ENCODE measurements around the gene FRZB. TPM values are rescaled to one million over a fixed set of nuclear protein-coding genes. Genes with fewer than 3 reads are reported as not detected.

The FRZB gene
- total RNA-seq, 2 donors from 2014 or later, result not detected

DNA sequence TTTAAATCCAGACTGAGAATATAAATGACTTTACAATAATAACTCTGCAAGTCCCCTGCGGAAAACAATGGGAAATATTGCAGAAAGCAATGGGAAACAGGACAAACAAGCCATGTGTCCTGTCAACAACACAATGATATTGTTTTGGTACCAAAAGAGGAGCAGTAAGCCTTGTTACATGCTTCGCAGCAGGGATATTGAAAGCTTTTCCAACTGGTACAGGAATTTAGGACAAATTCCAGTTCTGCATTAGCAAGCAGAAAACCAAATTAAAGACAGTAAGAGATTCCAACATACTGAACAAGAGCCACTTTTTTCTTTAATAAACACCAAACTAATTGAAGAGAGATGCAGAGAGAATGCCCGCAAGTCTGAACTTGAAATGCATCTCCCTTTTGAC is 30.0 kb downstream of the FRZB start:
- no peak for ATAC-seq (replicated peaks)

DNA sequence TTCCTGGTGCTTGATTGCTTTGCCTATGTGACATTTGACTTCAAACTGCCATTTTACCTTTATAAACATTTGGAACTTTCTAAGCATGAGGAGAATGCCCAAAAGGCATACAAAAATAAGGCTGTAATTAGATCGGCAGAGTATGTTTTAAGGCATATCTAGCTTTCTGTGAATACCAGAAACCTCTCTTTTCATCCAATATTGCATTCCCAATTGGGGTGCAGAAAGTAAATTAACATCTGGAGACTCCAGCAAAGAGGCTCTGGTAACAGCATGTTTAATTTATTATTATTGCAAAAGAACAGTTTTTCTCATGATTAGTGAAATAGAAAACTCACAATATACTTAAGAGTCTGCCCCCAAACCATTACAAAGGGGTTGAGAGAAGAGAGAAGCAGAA is 32.1 kb downstream of the FRZB start:
- peaks cover 22% of the 10 kb centered on the region for H3K27me3 Mint-ChIP-seq
- ATAC-seq (replicated peaks), result no peak
- no peaks in the 10 kb centered on the region for H3K4me1 Mint-ChIP-seq
- no peak overlapping the region for H3K27ac Mint-ChIP-seq
- H3K36me3 Mint-ChIP-seq (ENCODE audit: low read depth), result no peaks in the 10 kb centered on the region
- H3K4me3 Mint-ChIP-seq, result no peak overlapping the region
- H3K9me3 Mint-ChIP-seq, result no peaks in the 10 kb centered on the region

More for the DNA sequence above, 30.0 kb downstream of the FRZB start:
- H3K36me3 Mint-ChIP-seq (ENCODE audit: low read depth), result no peaks in the 10 kb centered on the region
- H3K9me3 Mint-ChIP-seq, result no peaks in the 10 kb centered on the region
- H3K4me1 Mint-ChIP-seq, result no peaks in the 10 kb centered on the region
- peaks cover 32% of the 10 kb centered on the region for H3K27me3 Mint-ChIP-seq
- no peak overlapping the region for H3K27ac Mint-ChIP-seq
- no peak overlapping the region for H3K4me3 Mint-ChIP-seq

- Mint-ChIP-seq H3K4me1 (no peaks in the 10 kb centered on the region), H3K27me3 (peaks cover 14% of the 10 kb centered on the region)
- no peak for ATAC-seq (replicated peaks)
Observed at GRCh38 chr2:182833084-182833854, 33.2 kb downstream of the FRZB start.

GRCh38 chr2:182831921-182832320 is 34.5 kb downstream of the FRZB start:
- H3K4me3 Mint-ChIP-seq, result no peak overlapping the region
- H3K9me3 Mint-ChIP-seq, result no peaks in the 10 kb centered on the region
- H3K36me3 Mint-ChIP-seq (ENCODE audit: low read depth), result no peaks in the 10 kb centered on the region
- peaks cover 9% of the 10 kb centered on the region for H3K27me3 Mint-ChIP-seq
- H3K27ac Mint-ChIP-seq, result no peak overlapping the region
- no peak for ATAC-seq (replicated peaks)
- H3K4me1 Mint-ChIP-seq, result no peaks in the 10 kb centered on the region

More at GRCh38 chr2:182833084-182833854, 33.2 kb downstream of the FRZB start:
- Mint-ChIP-seq H3K27ac (no peak overlapping the region), H3K4me3 (no peak overlapping the region), H3K36me3 (ENCODE audit: low read depth) (no peaks in the 10 kb centered on the region), H3K9me3 (no peaks in the 10 kb centered on the region)

DNA sequence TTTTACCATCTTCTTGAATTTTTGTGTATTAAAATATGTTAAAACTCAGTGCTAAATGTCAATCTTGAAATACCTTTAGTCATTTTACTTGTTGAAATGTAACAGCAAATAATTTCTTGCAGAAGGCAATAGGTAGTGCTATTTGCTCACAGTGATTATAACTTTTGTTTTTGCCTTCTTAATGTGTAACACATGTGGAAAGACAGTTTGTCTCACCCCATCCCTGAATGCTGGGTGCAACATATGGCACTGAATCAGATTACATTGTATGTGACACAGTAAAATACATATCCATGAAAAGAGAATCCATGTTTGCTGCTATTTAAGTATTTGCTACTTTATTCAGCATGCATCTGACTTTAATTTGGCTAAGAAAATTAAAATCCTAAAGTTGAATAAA is 35.3 kb downstream of the FRZB start:
- H3K4me3 Mint-ChIP-seq, result no peak overlapping the region
- H3K27me3 Mint-ChIP-seq, result peaks cover 9% of the 10 kb centered on the region
- no peak for ATAC-seq (replicated peaks)
- no peaks in the 10 kb centered on the region for H3K4me1 Mint-ChIP-seq
- H3K27ac Mint-ChIP-seq, result no peak overlapping the region
- H3K36me3 Mint-ChIP-seq (ENCODE audit: low read depth), result no peaks in the 10 kb centered on the region
- no peaks in the 10 kb centered on the region for H3K9me3 Mint-ChIP-seq

- Mint-ChIP-seq H3K36me3 (ENCODE audit: low read depth) (no peaks in the 10 kb centered on the region), H3K27me3 (peaks cover 10% of the 10 kb centered on the region), H3K4me1 (no peaks in the 10 kb centered on the region), H3K4me3 (no peak overlapping the region), H3K9me3 (no peaks in the 10 kb centered on the region), H3K27ac (no peak overlapping the region)
- ATAC-seq (replicated peaks), result no peak
Observed at GRCh38 chr2:182827182-182827879, 39.1 kb downstream of the FRZB start.

DNA sequence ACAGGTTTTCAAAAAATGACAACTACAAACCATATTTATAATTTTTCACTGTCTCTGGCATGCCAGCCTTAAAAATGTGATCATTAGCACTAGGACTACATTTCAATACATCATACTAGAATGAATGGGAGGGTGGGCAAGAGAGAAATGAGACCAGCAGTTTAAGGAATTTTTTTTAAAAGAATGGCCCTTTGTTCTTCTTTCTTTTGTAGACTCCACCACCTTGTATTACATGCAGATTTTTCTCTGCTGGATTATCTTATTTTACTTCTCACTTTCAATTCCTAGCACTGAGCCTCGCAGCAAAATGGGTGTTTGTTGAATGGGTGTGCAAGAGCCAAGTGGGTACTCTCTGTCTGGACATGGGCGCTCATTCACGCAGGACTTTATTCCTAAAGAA is 39.9 kb downstream of the FRZB start:
- Mint-ChIP-seq H3K4me1 (no peaks in the 10 kb centered on the region), H3K27ac (no peak overlapping the region), H3K36me3 (ENCODE audit: low read depth) (no peaks in the 10 kb centered on the region), H3K9me3 (no peaks in the 10 kb centered on the region), H3K27me3 (peaks cover 10% of the 10 kb centered on the region), H3K4me3 (no peak overlapping the region)
- no peak for ATAC-seq (replicated peaks)

DNA sequence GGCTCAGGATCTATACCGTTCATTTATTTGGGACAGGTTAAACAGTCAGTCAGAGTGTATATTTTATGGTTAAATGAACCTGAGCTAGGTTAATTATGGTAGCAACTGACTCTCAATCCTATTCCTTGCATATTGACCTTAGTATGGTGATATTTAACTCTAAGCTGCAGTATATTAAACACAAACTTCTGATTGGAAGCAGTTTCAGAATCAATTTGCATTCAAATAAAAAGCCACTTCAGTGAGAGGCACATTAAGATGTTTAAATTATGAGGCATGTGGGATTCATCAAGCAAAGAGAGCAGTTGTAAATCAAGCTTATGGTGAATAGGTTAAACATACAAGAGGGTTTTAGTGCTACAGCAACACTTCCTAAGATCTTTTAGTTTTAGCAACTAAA is 40.4 kb downstream of the FRZB start:
- Mint-ChIP-seq H3K9me3 (no peaks in the 10 kb centered on the region), H3K36me3 (ENCODE audit: low read depth) (no peaks in the 10 kb centered on the region), H3K27me3 (peaks cover 10% of the 10 kb centered on the region), H3K4me3 (no peak overlapping the region), H3K27ac (no peak overlapping the region), H3K4me1 (no peaks in the 10 kb centered on the region)
- ATAC-seq (replicated peaks), result no peak

GRCh38 chr2:182824767-182825158 is 41.7 kb downstream of the FRZB start:
- H3K27me3 Mint-ChIP-seq, result peaks cover 10% of the 10 kb centered on the region
- H3K9me3 Mint-ChIP-seq, result no peaks in the 10 kb centered on the region

GRCh38 chr2:182824056-182824766 is 42.2 kb downstream of the FRZB start:
- no peak overlapping the region for H3K27ac Mint-ChIP-seq
- H3K4me1 Mint-ChIP-seq, result no peaks in the 10 kb centered on the region
- no peak overlapping the region for H3K4me3 Mint-ChIP-seq
- no peaks in the 10 kb centered on the region for H3K9me3 Mint-ChIP-seq
- no peak for ATAC-seq (replicated peaks)
- no peaks in the 10 kb centered on the region for H3K36me3 Mint-ChIP-seq (ENCODE audit: low read depth)
- peaks cover 10% of the 10 kb centered on the region for H3K27me3 Mint-ChIP-seq

More at GRCh38 chr2:182824767-182825158, 41.7 kb downstream of the FRZB start:
- H3K36me3 Mint-ChIP-seq (ENCODE audit: low read depth), result no peaks in the 10 kb centered on the region
- H3K27ac Mint-ChIP-seq, result no peak overlapping the region
- H3K4me3 Mint-ChIP-seq, result no peak overlapping the region
- no peak for ATAC-seq (replicated peaks)
- H3K4me1 Mint-ChIP-seq, result no peaks in the 10 kb centered on the region

DNA sequence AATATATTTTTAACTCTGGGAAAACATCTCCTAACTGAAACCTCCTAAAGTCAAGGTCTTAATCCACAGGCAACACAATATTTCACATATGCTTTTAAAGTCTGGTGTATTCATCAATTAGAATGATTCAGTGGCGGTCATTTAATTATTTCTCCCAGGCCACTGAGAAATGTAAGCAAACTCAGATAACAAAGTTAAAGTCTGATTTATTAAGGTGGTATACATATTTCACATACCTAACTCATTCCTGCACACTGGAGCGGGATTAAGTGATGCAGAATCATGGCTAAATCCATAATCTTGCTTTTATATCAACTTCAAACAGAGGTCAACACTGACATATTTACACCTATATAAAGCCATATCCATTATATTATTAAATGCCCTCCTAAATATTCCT is 43.7 kb downstream of the FRZB start:
- H3K27ac Mint-ChIP-seq, result no peak overlapping the region
- H3K9me3 Mint-ChIP-seq, result no peaks in the 10 kb centered on the region
- H3K36me3 Mint-ChIP-seq (ENCODE audit: low read depth), result no peaks in the 10 kb centered on the region
- H3K4me3 Mint-ChIP-seq, result no peak overlapping the region
- ATAC-seq (replicated peaks), result no peak
- H3K4me1 Mint-ChIP-seq, result no peaks in the 10 kb centered on the region
- peaks cover 10% of the 10 kb centered on the region for H3K27me3 Mint-ChIP-seq

DNA sequence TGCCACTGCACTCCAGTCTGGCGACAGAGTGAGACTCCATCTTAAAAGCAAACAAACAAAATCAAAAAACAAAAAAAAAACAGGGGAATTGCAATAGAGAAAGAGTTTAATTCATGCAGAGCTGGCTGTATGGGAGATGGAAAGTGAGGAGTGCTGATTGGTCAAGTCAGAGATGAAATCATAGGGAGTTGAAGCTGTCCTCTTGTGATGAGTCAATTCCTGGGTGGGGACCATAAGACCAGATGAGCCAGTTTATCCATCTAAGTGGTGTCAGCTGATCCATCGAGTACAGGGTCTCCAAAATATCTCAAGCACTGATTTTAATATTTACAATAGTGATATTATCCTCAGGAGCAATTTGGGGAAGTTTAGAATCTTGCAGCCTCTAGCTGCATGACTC is 45.3 kb downstream of the FRZB start:
- H3K4me3 Mint-ChIP-seq, result no peak overlapping the region
- H3K27ac Mint-ChIP-seq, result no peak overlapping the region
- peaks cover 14% of the 10 kb centered on the region for H3K27me3 Mint-ChIP-seq
- H3K9me3 Mint-ChIP-seq, result no peaks in the 10 kb centered on the region
- no peaks in the 10 kb centered on the region for H3K36me3 Mint-ChIP-seq (ENCODE audit: low read depth)
- ATAC-seq (replicated peaks), result no peak
- no peaks in the 10 kb centered on the region for H3K4me1 Mint-ChIP-seq

- Mint-ChIP-seq H3K27ac (no peak overlapping the region), H3K27me3 (peaks cover 19% of the 10 kb centered on the region), H3K9me3 (no peaks in the 10 kb centered on the region), H3K36me3 (ENCODE audit: low read depth) (no peaks in the 10 kb centered on the region), H3K4me1 (no peaks in the 10 kb centered on the region), H3K4me3 (no peak overlapping the region)
- ATAC-seq (replicated peaks), result no peak
Observed at GRCh38 chr2:182819412-182819811, 47.0 kb downstream of the FRZB start.

- no peak overlapping the region for H3K27ac Mint-ChIP-seq
- H3K9me3 Mint-ChIP-seq, result no peaks in the 10 kb centered on the region
- ATAC-seq (replicated peaks), result no peak
- H3K36me3 Mint-ChIP-seq (ENCODE audit: low read depth), result no peaks in the 10 kb centered on the region
- H3K27me3 Mint-ChIP-seq, result peaks cover 17% of the 10 kb centered on the region
- H3K4me1 Mint-ChIP-seq, result no peaks in the 10 kb centered on the region
- H3K4me3 Mint-ChIP-seq, result no peak overlapping the region
Observed at GRCh38 chr2:182818925-182819324, 47.5 kb downstream of the FRZB start.

DNA sequence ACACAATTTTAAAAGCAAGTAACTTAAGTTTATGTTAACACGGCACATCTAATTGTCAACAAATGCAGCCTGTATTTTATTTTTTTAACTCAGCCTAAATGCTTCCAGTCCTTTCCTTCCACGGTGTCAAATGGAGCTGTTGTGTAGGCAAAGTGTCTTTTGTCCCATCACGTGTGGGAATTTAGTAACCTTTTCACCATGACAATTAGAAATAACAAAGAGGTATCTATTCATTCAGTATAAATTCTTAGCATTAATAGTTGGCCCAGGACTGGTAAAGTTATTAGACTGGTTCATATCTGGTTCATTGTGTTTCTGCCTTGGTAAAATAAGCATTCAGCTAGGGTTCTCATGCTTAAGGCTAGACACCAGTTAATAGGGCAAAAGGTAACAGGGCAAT is 47.9 kb downstream of the FRZB start:
- ATAC-seq (replicated peaks), result no peak
- Mint-ChIP-seq H3K9me3 (no peaks in the 10 kb centered on the region), H3K36me3 (ENCODE audit: low read depth) (no peaks in the 10 kb centered on the region), H3K27ac (no peak overlapping the region), H3K4me3 (no peak overlapping the region), H3K4me1 (no peaks in the 10 kb centered on the region), H3K27me3 (peaks cover 15% of the 10 kb centered on the region)

All from activated T-helper 17 cell treated with anti-CD3 and anti-CD28 coated beads, Interleukin-2, amount 50 U/mL, for 72 hours (primary cell).